OCI-LY7 (cell line): ENCODE data around the gene GSC2. TPM values are rescaled to one million over a fixed set of nuclear protein-coding genes. Genes with fewer than 3 reads are reported as not detected.
A peak's percentile ranks its signal among the peaks of the same experiment; 100 is the strongest.

Experiments used
- BruUV-seq: library from RNA; stranded (reverse); fragments of 400-500 nt; replicated peaks from 2 replicates; lab custom pipeline; 2021; lab: Mats Ljungman, UMichigan
- CTCF ChIA-PET: fragments of 300-600 bp; sonication (Branson Sonifier 250); formaldehyde crosslinking; loops from one replicate; lab custom pipeline; 2022; ENCODE audit warnings: antibody characterized with exemption; ENCODE audit not compliant: unreplicated experiment; lab: Charles Lee
- POLR2A ChIA-PET: fragments of 300-600 bp; sonication (Branson Sonifier 250); formaldehyde crosslinking; loops from one replicate; lab custom pipeline; 2022; ENCODE audit warnings: antibody characterized with exemption; lab: Charles Lee
- DNase-seq: peaks from one replicate; pipeline ENCODE4 v3.0.0-alpha.2; 2015; ENCODE audit warnings: low spot score
- H2AFZ ChIP-seq: fragments of 200-600 bp; sonication (generic), shearing (Covaris generic); 2 replicates; pipeline ENCODE4 v1.6.1; 2014; ENCODE audit warnings: mild to moderate bottlenecking, antibody characterized with exemption, low read length, moderate library complexity
- H3K27ac ChIP-seq: fragments of 200-600 bp; sonication (generic); 2 replicates; pipeline ENCODE4 v1.5.1; 2014; ENCODE audit warnings: mixed run types, low read depth, mild to moderate bottlenecking, moderate library complexity, low read length, inconsistent platforms; ENCODE audit not compliant: poor library complexity, severe bottlenecking
- H3K36me3 ChIP-seq: fragments of 200-600 bp; sonication (generic); 2 replicates; pipeline ENCODE4 v1.6.1; 2014; ENCODE audit warnings: mild to moderate bottlenecking, antibody characterized with exemption, low read length, moderate library complexity, mixed read lengths; ENCODE audit not compliant: insufficient read depth
- H3K4me1 ChIP-seq: fragments of 200-600 bp; sonication (generic); 2 replicates; pipeline ENCODE4 v1.5.1; 2014; ENCODE audit warnings: mild to moderate bottlenecking, low read length; ENCODE audit not compliant: insufficient read depth, poor library complexity, severe bottlenecking
- H3K4me2 ChIP-seq: fragments of 200-600 bp; sonication (generic); 2 replicates; pipeline ENCODE4 v1.6.1; 2014; ENCODE audit warnings: mild to moderate bottlenecking, low read length
- H3K4me3 ChIP-seq: fragments of 200-600 bp; sonication (generic); 2 replicates; pipeline ENCODE4 v1.5.1; 2014; ENCODE audit warnings: mild to moderate bottlenecking, low read depth, low read length; ENCODE audit not compliant: poor library complexity, severe bottlenecking
- H3K79me2 ChIP-seq: fragments of 200-600 bp; sonication (generic); 2 replicates; pipeline ENCODE4 v1.6.1; 2016; ENCODE audit warnings: low read depth, mild to moderate bottlenecking, low read length, moderate library complexity, mixed read lengths; ENCODE audit not compliant: insufficient read depth
- H3K9me2 ChIP-seq: fragments of 200-600 bp; sonication (generic); 2 replicates; pipeline ENCODE4 v1.6.1; 2016; ENCODE audit warnings: mild to moderate bottlenecking, low read length, mixed read lengths; ENCODE audit not compliant: insufficient read depth
- H3K9me3 ChIP-seq: fragments of 200-600 bp; sonication (generic); 2 replicates; pipeline ENCODE4 v1.6.1; 2014; ENCODE audit warnings: mild to moderate bottlenecking, mixed run types, low read length, mixed read lengths
- H4K20me1 ChIP-seq: fragments of 200-600 bp; sonication (generic); 2 replicates; pipeline ENCODE4 v1.6.1; 2014; ENCODE audit warnings: mild to moderate bottlenecking, antibody characterized with exemption, low read length, moderate library complexity, mixed read lengths; ENCODE audit not compliant: insufficient read depth
- EZH2phosphoT487 ChIP-seq: fragments of 200-600 bp; sonication (generic); IDR thresholded peaks from 2 replicates; pipeline ENCODE4 v1.6.1; 2018; ENCODE audit warnings: low read depth, borderline replicate concordance, mild to moderate bottlenecking, mixed run types, antibody characterized with exemption, low read length, moderate library complexity, mixed read lengths
- intact Hi-C: fragments of 100-400 bp; cut with micrococcal nuclease; formaldehyde crosslinking; loops from one replicate; pipeline ENCODE4 v1.10.0; 2022; ENCODE audit not compliant: unreplicated experiment
- total RNA-seq, 2 experiments: library from RNA; depleted of rRNA in 1 of 2; stranded (reverse); fragments of >200 nt in 1 of 2; shearing (Covaris generic) in 1 of 2; gene quantifications; 2 replicates each; pipeline ENCODE4 v1.2.3, GENCODE V29; 2014 to 2022
- TF ChIP-seq, protein P1 (sequence below): fragments of 200-600 bp; sonication (generic); conservative IDR thresholded peaks from 2 replicates; pipeline ENCODE4 v1.5.1; 2014; ENCODE audit warnings: mild to moderate bottlenecking, antibody characterized with exemption, low read length, moderate library complexity, mixed read lengths

The GSC2 gene
- total RNA-seq, 2 experiments from 2014 or later = not detected

DNA sequence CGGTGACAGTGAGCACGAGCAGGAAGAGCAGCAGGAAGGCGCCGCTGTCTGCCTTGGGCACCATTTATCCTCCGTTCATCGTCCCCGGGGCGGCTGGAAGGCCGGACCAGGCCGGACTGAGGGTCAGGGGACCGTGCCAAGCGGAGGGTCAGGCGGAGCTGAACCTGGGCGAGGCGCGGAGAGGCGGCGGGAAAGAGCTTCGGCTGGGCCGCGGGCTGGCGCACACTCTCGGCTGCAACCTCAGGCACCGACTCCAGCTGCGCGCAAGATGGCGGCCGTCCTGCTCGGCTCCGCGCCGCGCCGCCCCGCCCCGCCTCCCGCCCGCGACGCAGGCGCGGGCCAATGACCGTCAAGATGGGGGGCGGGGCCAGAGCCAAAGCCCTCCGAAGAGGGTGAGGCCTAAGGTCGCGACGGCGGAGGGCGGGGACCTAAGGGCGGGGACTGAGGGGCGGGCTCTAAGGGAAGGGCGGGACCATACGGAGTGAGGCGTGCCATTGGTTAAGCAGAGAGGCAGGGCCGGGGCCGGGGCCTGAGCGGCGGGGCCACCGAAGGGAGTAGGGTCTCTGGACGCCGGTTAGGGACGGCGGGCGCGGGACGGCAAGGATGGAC is 27.8 kb downstream of the GSC2 start, which contains the start of gene DGCR2:
TSS of gene DGCR2 (minus strand) at position 270 of the 609 bp plus-strand sequence. CDS start at position 64, 206 bp downstream.
- no TSS peak for BruUV-seq
- TF ChIP-seq EZH2phosphoT487 = no peak
- TF ChIP-seq, protein P1, sequence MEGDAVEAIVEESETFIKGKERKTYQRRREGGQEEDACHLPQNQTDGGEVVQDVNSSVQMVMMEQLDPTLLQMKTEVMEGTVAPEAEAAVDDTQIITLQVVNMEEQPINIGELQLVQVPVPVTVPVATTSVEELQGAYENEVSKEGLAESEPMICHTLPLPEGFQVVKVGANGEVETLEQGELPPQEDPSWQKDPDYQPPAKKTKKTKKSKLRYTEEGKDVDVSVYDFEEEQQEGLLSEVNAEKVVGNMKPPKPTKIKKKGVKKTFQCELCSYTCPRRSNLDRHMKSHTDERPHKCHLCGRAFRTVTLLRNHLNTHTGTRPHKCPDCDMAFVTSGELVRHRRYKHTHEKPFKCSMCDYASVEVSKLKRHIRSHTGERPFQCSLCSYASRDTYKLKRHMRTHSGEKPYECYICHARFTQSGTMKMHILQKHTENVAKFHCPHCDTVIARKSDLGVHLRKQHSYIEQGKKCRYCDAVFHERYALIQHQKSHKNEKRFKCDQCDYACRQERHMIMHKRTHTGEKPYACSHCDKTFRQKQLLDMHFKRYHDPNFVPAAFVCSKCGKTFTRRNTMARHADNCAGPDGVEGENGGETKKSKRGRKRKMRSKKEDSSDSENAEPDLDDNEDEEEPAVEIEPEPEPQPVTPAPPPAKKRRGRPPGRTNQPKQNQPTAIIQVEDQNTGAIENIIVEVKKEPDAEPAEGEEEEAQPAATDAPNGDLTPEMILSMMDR = no peak
- CTCF ChIA-PET = no interaction called here
- Histone ChIP-seq H3K9me2 (no peaks in the 10 kb centered on the region), H3K4me3 (peak within 1 kb of the TSS; percentile 93), H3K9me3 (no peaks in the 10 kb centered on the region), H3K36me3 (no peaks in the 10 kb centered on the region), H3K27ac (peak within 1 kb of the TSS; percentile 53), H2AFZ (peak within 1 kb of the TSS; percentile 83), H3K4me2 (peak within 1 kb of the TSS; percentile 86), H3K79me2 (peaks cover 43% of the 10 kb centered on the region), H3K4me1 (peaks cover 46% of the 10 kb centered on the region), H4K20me1 (peaks cover 19% of the 10 kb centered on the region)
- POLR2A ChIA-PET = interaction anchor here (0.6 kb wide), 1 partner anchor 117 kb away, joined by 4 read pairs; no protein-coding TSS in a partner anchor
- intact Hi-C loops = no loop called here
- DNase-seq = peak; percentile 97

DNA sequence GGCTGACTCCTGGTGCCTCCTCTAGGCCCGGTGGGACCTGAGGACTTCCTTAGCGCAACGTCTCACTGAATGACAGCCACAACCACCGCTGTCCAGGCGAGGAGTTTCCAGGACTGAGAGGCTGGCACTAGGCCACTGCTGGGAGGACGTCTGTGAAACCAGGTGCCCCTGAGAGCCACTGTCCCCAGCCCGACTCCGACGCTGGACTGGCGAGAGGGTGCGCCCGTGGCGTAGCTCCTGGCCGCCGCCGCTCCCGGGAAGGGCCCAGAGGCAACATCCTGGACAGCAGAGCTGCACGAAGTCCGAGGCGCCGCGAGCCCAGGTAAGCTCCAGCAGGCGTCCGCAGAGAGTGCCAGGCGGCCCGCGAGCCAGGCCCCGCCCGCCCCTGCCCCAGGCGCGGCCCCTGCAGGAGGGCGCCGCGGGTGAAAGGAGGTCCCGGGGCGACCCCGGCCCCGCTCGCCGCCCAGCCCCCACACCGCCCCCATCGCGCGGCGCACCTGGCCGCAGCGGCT is 28.4 kb downstream of the GSC2 start:
- H3K36me3 ChIP-seq = no peaks in the 10 kb centered on the region
- ChIA-PET POLR2A (interaction anchor here (0.6 kb wide), 1 partner anchor 363 kb away, joined by 4 read pairs; no protein-coding TSS in a partner anchor), CTCF (no interaction called here)
- H3K27ac ChIP-seq = peak overlapping the region; percentile 53
- H3K4me3 ChIP-seq = peak overlapping the region; percentile 93
- no peaks in the 10 kb centered on the region for H3K9me2 ChIP-seq
- BruUV-seq = no TSS peak
- peaks cover 48% of the 10 kb centered on the region for H3K79me2 ChIP-seq
- intact Hi-C loops = no loop called here
- peaks cover 24% of the 10 kb centered on the region for H4K20me1 ChIP-seq
- peak overlapping the region; percentile 72 for H3K4me2 ChIP-seq
- DNase-seq = peak; percentile 52
- H3K4me1 ChIP-seq = peaks cover 51% of the 10 kb centered on the region
- H3K9me3 ChIP-seq = no peaks in the 10 kb centered on the region
- H2AFZ ChIP-seq = peak overlapping the region; percentile 69
- no peak for TF ChIP-seq EZH2phosphoT487
- TF ChIP-seq, protein P1 = no peak
